Natural killer cell (primary cell): ENCODE results near the gene PRG2. TPM values are rescaled to one million over a fixed set of nuclear protein-coding genes. Genes with fewer than 3 reads are reported as not detected.

Source experiments
- ATAC-seq, 3 donors: fragments of 150-1000 bp in 2 of 3; fragments of 200-7000 bp in 1 of 3; cut with Tn5 transposase; 1 replicate in 1 of 3; 2 replicates in 2 of 3; pipeline ENCODE4 v1.10.0; 2021; ENCODE audit warnings: mild to moderate bottlenecking in 2 of 3, moderate library complexity in 2 of 3
- DNase-seq, 2 donors: peaks; one replicate each; pipeline versions ENCODE4 v3.0.0 to v3.0.0-alpha.2; 2013 to 2021; ENCODE audit warnings: mixed read lengths in 1 of 2
- H3K27ac ChIP-seq: one replicate; pipeline ENCODE4 v1.5.1; 2013; ENCODE audit warnings: mild to moderate bottlenecking, low read length
- H3K27me3 ChIP-seq: one replicate; pipeline ENCODE4 v1.6.1; 2013; ENCODE audit warnings: low read length; ENCODE audit not compliant: control insufficient read depth, insufficient read depth
- H3K36me3 ChIP-seq: one replicate; pipeline ENCODE4 v1.6.1; 2013; ENCODE audit warnings: low read length; ENCODE audit not compliant: control insufficient read depth, insufficient read depth
- H3K4me1 ChIP-seq: one replicate; pipeline ENCODE4 v1.6.1; 2013; ENCODE audit warnings: low read length; ENCODE audit not compliant: control insufficient read depth, insufficient read depth
- H3K4me3 ChIP-seq: one replicate; pipeline ENCODE4 v1.5.1; 2013; ENCODE audit warnings: low read length
- H3K9me3 ChIP-seq: one replicate; pipeline ENCODE4 v1.6.1; 2013; ENCODE audit warnings: low read length; ENCODE audit not compliant: control insufficient read depth, insufficient read depth
- H3K27ac Mint-ChIP-seq, 2 donors: one replicate each; pipeline ENCODE4 v1.8.0; 2022; ENCODE audit warnings: mild to moderate bottlenecking in 2 of 2, mixed read lengths in 2 of 2, moderate library complexity in 1 of 2
- H3K27me3 Mint-ChIP-seq, 2 donors: one replicate each; pipeline ENCODE4 v1.8.0; 2022; ENCODE audit warnings: low read depth in 2 of 2, mixed read lengths in 2 of 2
- H3K36me3 Mint-ChIP-seq: one replicate; pipeline ENCODE4 v1.8.0; 2022; ENCODE audit warnings: mixed read lengths
- H3K4me1 Mint-ChIP-seq, 2 donors: one replicate each; pipeline ENCODE4 v1.8.0; 2022; ENCODE audit warnings: mixed read lengths in 2 of 2
- H3K4me3 Mint-ChIP-seq: one replicate; pipeline ENCODE4 v1.8.0; 2022; ENCODE audit warnings: mild to moderate bottlenecking, moderate library complexity, mixed read lengths
- H3K9me3 Mint-ChIP-seq, 2 donors: one replicate each; pipeline ENCODE4 v1.8.0; 2022; ENCODE audit warnings: mixed read lengths in 2 of 2
- CTCF ChIP-seq: fragments of 200-600 bp; IDR thresholded peaks from one replicate; pipeline ENCODE4 v1.8.0; 2022; ENCODE audit warnings: antibody characterized with exemption
- WGBS: methylation state at CpG from one replicate; pipeline ENCODE4 v1.1.7; 2013; ENCODE audit warnings: missing lambda C conversion rate; ENCODE audit not compliant: insufficient coverage; 5-methylcytosine and 5-hydroxymethylcytosine counted together
- intact Hi-C: fragments of 100-400 bp; cut with micrococcal nuclease; formaldehyde crosslinking; loops from one replicate; pipeline ENCODE4 v1.14.2; 2022
- total RNA-seq, 4 donors: library from RNA; stranded (reverse); fragments of 120-200 nt in 1 of 4; gene quantifications; one replicate each; pipeline versions ENCODE4 v1.2.3 to v1.2.4, GENCODE V29; 2013 to 2022

The PRG2 gene
- total RNA-seq, 3 donors from 2014 or later (not counting 1 experiment from before 2014, with no cell fraction given), result 1.2 to 2.4 TPM; not detected in 1

- H3K27ac Mint-ChIP-seq, result no peak overlapping the region
- intact Hi-C loops, result no loop called here
- peaks cover 12 to 14% of the 10 kb centered on the region in 2 donors for H3K4me1 Mint-ChIP-seq
- no peak overlapping the region for H3K4me3 ChIP-seq
- TF ChIP-seq CTCF, result no peak
- DNase-seq, result no peak
- H3K36me3 ChIP-seq, result no peaks in the 10 kb centered on the region
- peaks cover 0 to 14% of the 10 kb centered on the region in 2 donors for H3K27me3 Mint-ChIP-seq
- no peaks in the 10 kb centered on the region for H3K27me3 ChIP-seq
- no peaks in the 10 kb centered on the region for H3K9me3 ChIP-seq
- H3K4me1 ChIP-seq, result peaks cover 9% of the 10 kb centered on the region
- no peak for ATAC-seq
- H3K27ac ChIP-seq, result no peak overlapping the region
- no peaks in the 10 kb centered on the region for H3K36me3 Mint-ChIP-seq
- H3K9me3 Mint-ChIP-seq, result no peaks in the 10 kb centered on the region
- 89% methylated on average over 7 of the region's 7 CpGs for WGBS
- no peak overlapping the region for H3K4me3 Mint-ChIP-seq
Measured at GRCh38 chr11:57436031-57436430, 45.6 kb upstream of the PRG2 start.

GRCh38 chr11:57434640-57435546 lies 44.4 kb upstream of the PRG2 start:
- Mint-ChIP-seq H3K9me3 (no peaks in the 10 kb centered on the region), H3K36me3 (no peaks in the 10 kb centered on the region), H3K27me3 (peaks cover 0 to 14% of the 10 kb centered on the region in 2 donors), H3K4me3 (no peak overlapping the region), H3K4me1 (peaks cover 12 to 14% of the 10 kb centered on the region in 2 donors), H3K27ac (no peak overlapping the region)
- Histone ChIP-seq H3K9me3 (no peaks in the 10 kb centered on the region), H3K27me3 (no peaks in the 10 kb centered on the region), H3K4me3 (no peak overlapping the region), H3K36me3 (no peaks in the 10 kb centered on the region), H3K27ac (no peak overlapping the region), H3K4me1 (peaks cover 9% of the 10 kb centered on the region)
- no peak for ATAC-seq
- WGBS, result 84% methylated on average over 15 of the region's 15 CpGs
- no peak for DNase-seq
- TF ChIP-seq CTCF, result no peak
- intact Hi-C loops, result no loop called here

GRCh38 chr11:57432714-57433163 lies 42.3 kb upstream of the PRG2 start:
- no peaks in the 10 kb centered on the region for H3K9me3 Mint-ChIP-seq
- no peak for TF ChIP-seq CTCF
- ATAC-seq, result peak; percentile 50 to 84 (median 80)

More at GRCh38 chr11:57432714-57433163, 42.3 kb upstream of the PRG2 start:
- Mint-ChIP-seq H3K27me3 (peaks cover 0 to 14% of the 10 kb centered on the region in 2 donors), H3K27ac (peak overlapping the region in 1 of 2 donors; percentile 27), H3K36me3 (no peaks in the 10 kb centered on the region), H3K4me1 (peaks cover 12 to 14% of the 10 kb centered on the region in 2 donors), H3K4me3 (no peak overlapping the region)
- intact Hi-C loops, result no loop called here
- WGBS, result 12% methylated on average over 7 of the region's 7 CpGs
- H3K36me3 ChIP-seq, result no peaks in the 10 kb centered on the region
- no peaks in the 10 kb centered on the region for H3K9me3 ChIP-seq
- no peaks in the 10 kb centered on the region for H3K27me3 ChIP-seq
- H3K4me1 ChIP-seq, result peaks cover 9% of the 10 kb centered on the region
- H3K27ac ChIP-seq, result no peak overlapping the region
- DNase-seq, result peak in 1 of 2 donors; percentile 21
- no peak overlapping the region for H3K4me3 ChIP-seq
